ENCODE measurements around the gene CDK6. TPM values are rescaled to one million over a fixed set of nuclear protein-coding genes. Genes with fewer than 3 reads are reported as not detected.

CDK6 gene
- total and polyA plus RNA-seq, 4 donors: 3.3 to 35.0 (median 12.0) TPM

DNA sequence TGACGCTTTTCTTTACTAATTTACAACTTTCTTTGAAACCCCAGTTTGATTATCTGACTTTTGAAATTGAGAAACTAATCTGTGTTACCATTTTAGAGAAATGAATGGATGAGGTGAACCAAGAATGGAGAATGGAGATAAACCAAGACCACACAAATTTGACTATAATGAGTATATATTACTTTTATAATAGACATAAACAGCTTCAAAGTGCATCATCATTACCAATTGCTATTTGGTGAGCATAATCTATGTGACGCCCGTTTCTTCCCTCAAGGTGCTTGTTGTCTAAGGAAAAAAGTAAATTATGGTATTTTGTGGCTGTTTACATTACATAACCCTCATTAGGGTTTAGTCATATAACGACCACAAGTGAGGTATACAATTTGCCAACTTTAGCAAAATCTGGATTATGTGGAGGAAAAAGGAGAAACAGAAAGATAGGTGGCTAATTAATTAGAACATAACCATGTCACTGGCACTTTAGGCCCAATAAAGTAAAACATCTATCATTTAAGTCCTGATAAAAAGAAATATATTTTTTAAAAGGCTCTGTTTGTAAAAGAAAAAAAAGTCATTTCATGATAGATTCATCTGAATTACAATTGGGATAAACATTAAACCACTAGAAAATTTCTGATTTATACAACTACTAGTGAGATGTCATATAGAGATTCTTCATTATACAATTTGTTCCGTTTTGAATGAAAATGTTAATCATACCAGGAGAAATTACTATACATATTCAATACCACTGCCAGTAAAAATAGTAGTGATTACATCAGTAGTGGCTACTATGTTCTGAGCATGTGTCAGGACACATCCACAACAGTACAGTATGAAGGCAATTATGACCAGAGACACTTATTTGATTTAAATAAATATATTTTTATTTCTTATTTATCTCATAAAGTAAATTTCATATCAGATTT is 128.0 kb downstream of the CDK6 start:
- Histone ChIP-seq H3K4me3 (ENCODE audit: low read depth in 1 of 3, low read length in 3 of 3) (no peak overlapping the region), H3K9ac (ENCODE audit: low read depth in 1 of 2, low read length in 2 of 2) (no peak overlapping the region), H3K4me1 (ENCODE audit: control insufficient read depth in 4 of 4, insufficient read depth in 4 of 4, low read length in 3 of 4) (no peaks in the 10 kb centered on the region), H3K36me3 (ENCODE audit: control insufficient read depth in 4 of 4, insufficient read depth in 3 of 4, low read depth in 1 of 4, low read length in 3 of 4) (peaks cover 0 to 4% (median 0%) of the 10 kb centered on the region in 4 donors), H3K27me3 (ENCODE audit: control insufficient read depth in 4 of 4, insufficient read depth in 4 of 4, low read length in 3 of 4) (no peaks in the 10 kb centered on the region), H3K27ac (ENCODE audit: low read depth in 1 of 2, low read length in 2 of 2) (no peak overlapping the region), H3K9me3 (ENCODE audit: control insufficient read depth in 4 of 4, low read length in 3 of 4) (no peaks in the 10 kb centered on the region)
- no peak for DNase-seq (ENCODE audit: low spot score)
- 88% methylated on average over 5 of the region's 5 CpGs for WGBS
- no peak for TF ChIP-seq HNF4A (conservative IDR thresholded peaks at IDR 0.05)

DNA sequence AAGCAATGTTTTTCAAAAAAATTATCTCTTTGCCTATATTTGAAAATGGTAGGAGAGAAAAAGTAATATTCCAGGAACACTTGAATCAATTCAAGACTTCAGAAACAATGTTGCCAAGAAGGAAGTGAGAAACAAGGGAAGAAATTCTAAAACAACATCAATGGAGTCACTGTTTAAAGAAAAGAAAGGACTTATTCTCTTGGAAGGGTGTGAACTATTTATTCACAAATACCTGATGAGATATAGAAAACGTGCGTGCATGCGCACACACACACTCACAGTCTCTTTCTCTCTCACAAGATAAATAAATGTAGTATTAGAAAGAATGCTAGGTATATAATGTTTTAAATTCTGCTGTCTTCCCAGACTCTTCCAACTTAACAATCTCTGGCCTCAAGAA is 128.9 kb downstream of the CDK6 start:
- Histone ChIP-seq H3K9ac (ENCODE audit: low read depth in 1 of 2, low read length in 2 of 2) (no peak overlapping the region), H3K4me1 (ENCODE audit: control insufficient read depth in 4 of 4, insufficient read depth in 4 of 4, low read length in 3 of 4) (no peaks in the 10 kb centered on the region), H3K4me3 (ENCODE audit: low read depth in 1 of 3, low read length in 3 of 3) (no peak overlapping the region), H3K36me3 (ENCODE audit: control insufficient read depth in 4 of 4, insufficient read depth in 3 of 4, low read depth in 1 of 4, low read length in 3 of 4) (peaks cover 0 to 4% (median 0%) of the 10 kb centered on the region in 4 donors), H3K27ac (ENCODE audit: low read depth in 1 of 2, low read length in 2 of 2) (no peak overlapping the region), H3K27me3 (ENCODE audit: control insufficient read depth in 4 of 4, insufficient read depth in 4 of 4, low read length in 3 of 4) (no peaks in the 10 kb centered on the region), H3K9me3 (ENCODE audit: control insufficient read depth in 4 of 4, low read length in 3 of 4) (no peaks in the 10 kb centered on the region)
- TF ChIP-seq EGR1 (IDR thresholded peaks at IDR 0.05; ENCODE audit: low read depth in 2 of 2) (no peak), HNF4G (IDR thresholded peaks at IDR 0.05) (no peak), FOXA2 (IDR thresholded peaks at IDR 0.05) (no peak), HNF4A (conservative IDR thresholded peaks at IDR 0.05) (no peak), CTCF (IDR thresholded peaks at IDR 0.05; ENCODE audit: low read depth, low read length, missing input control) (no peak), SP1 (IDR thresholded peaks at IDR 0.05) (no peak), ATF3 (IDR thresholded peaks at IDR 0.05) (no peak)
- TF ChIP-seq, protein P1, sequence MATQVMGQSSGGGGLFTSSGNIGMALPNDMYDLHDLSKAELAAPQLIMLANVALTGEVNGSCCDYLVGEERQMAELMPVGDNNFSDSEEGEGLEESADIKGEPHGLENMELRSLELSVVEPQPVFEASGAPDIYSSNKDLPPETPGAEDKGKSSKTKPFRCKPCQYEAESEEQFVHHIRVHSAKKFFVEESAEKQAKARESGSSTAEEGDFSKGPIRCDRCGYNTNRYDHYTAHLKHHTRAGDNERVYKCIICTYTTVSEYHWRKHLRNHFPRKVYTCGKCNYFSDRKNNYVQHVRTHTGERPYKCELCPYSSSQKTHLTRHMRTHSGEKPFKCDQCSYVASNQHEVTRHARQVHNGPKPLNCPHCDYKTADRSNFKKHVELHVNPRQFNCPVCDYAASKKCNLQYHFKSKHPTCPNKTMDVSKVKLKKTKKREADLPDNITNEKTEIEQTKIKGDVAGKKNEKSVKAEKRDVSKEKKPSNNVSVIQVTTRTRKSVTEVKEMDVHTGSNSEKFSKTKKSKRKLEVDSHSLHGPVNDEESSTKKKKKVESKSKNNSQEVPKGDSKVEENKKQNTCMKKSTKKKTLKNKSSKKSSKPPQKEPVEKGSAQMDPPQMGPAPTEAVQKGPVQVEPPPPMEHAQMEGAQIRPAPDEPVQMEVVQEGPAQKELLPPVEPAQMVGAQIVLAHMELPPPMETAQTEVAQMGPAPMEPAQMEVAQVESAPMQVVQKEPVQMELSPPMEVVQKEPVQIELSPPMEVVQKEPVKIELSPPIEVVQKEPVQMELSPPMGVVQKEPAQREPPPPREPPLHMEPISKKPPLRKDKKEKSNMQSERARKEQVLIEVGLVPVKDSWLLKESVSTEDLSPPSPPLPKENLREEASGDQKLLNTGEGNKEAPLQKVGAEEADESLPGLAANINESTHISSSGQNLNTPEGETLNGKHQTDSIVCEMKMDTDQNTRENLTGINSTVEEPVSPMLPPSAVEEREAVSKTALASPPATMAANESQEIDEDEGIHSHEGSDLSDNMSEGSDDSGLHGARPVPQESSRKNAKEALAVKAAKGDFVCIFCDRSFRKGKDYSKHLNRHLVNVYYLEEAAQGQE (IDR thresholded peaks at IDR 0.05): no peak
- TF ChIP-seq, protein P2, sequence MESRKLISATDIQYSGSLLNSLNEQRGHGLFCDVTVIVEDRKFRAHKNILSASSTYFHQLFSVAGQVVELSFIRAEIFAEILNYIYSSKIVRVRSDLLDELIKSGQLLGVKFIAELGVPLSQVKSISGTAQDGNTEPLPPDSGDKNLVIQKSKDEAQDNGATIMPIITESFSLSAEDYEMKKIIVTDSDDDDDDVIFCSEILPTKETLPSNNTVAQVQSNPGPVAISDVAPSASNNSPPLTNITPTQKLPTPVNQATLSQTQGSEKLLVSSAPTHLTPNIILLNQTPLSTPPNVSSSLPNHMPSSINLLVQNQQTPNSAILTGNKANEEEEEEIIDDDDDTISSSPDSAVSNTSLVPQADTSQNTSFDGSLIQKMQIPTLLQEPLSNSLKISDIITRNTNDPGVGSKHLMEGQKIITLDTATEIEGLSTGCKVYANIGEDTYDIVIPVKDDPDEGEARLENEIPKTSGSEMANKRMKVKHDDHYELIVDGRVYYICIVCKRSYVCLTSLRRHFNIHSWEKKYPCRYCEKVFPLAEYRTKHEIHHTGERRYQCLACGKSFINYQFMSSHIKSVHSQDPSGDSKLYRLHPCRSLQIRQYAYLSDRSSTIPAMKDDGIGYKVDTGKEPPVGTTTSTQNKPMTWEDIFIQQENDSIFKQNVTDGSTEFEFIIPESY (IDR thresholded peaks at IDR 0.05): no peak
- 87% methylated on average over 3 of the region's 3 CpGs for WGBS
- no peak for DNase-seq (ENCODE audit: low spot score)

All from liver (tissue), 9 donors.